ENCODE measurements around the gene HS6ST2. TPM values are rescaled to one million over a fixed set of nuclear protein-coding genes. Genes with fewer than 3 reads are reported as not detected.

HS6ST2 gene
- total RNA-seq, 1 experiment from 2014 or later: 24.6 TPM

DNA sequence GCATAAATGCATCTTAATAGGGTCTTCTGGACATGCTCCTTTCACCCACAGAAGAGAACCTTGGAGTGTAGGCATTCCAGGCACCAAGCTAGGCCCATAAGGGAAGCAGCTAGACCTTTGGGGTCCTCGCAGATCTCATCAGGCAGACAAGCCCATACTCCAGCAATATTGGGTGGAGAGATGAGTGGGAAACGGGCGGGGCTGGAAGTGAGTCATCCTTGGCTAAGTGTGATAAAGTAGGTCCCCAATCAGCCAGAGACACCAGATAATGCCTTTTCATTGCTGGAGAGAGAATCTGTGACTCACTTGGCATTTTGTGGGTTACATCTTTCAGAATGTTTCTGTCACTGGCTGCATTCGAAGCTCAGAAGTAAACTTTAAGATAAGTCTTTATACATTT is 336.3 kb downstream of the HS6ST2 start:
- Histone ChIP-seq H3K4me2 (ENCODE audit: low read length) (peak overlapping the region; percentile 37), H3K27ac (ENCODE audit: low read depth, low read length) (no peak overlapping the region), H3K9me2 (ENCODE audit: insufficient read depth) (no peaks in the 10 kb centered on the region), H3K9me3 (ENCODE audit: control insufficient read depth in 1 of 2, insufficient read depth in 1 of 2, low read depth in 1 of 2, low read length in 2 of 2) (no peaks in the 10 kb centered on the region), H3K27me3 (ENCODE audit: insufficient read depth, low read length) (no peaks in the 10 kb centered on the region), H3K4me1 (ENCODE audit: control insufficient read depth in 1 of 2, insufficient read depth in 2 of 2, low read length in 2 of 2) (peaks cover 5 to 10% of the 10 kb centered on the region in 2 experiments; a peak in 3 of 4 replicates), H3K79me2 (ENCODE audit: insufficient read depth, low read length) (no peaks in the 10 kb centered on the region), H4K20me1 (ENCODE audit: insufficient read depth) (no peaks in the 10 kb centered on the region), H3K36me3 (ENCODE audit: control insufficient read depth in 1 of 2, insufficient read depth in 2 of 2, low read length in 2 of 2) (no peaks in the 10 kb centered on the region), H3K9ac (ENCODE audit: low read length) (no peak overlapping the region), H2AFZ (ENCODE audit: low read depth, low read length, poor library complexity, severe bottlenecking) (no peak overlapping the region), H3K4me3 (replicated peaks in 1 of 2; ENCODE audit: low read depth in 1 of 2, low read length in 2 of 2) (no peak overlapping the region)
- ATAC-seq (peak; percentile 83), DNase-seq (ENCODE audit: low read depth, low spot score) (peak; percentile 8)
- no TSS peak for BruUV-seq (replicated peaks)
- RAD21 ChIA-PET (ENCODE audit: low non-redundant PET in 1 of 2, low total read pairs in 2 of 2, uncharacterized antibody in 2 of 2, unreplicated experiment in 2 of 2): no interaction called here
- POLR2A ChIA-PET: no interaction called here
- no peak for TF ChIP-seq ZFX (IDR thresholded peaks at IDR 0.05)
- TF ChIP-seq YY1 (IDR thresholded peaks at IDR 0.05; ENCODE audit: extremely low read depth, insufficient replicate concordance, low read depth, low read length): no peak
- TF ChIP-seq FOSL1 (IDR thresholded peaks at IDR 0.05; ENCODE audit: low read depth): peak; percentile 65
- peak; percentile 38; the same call in 1 of the 2 replicates for TF ChIP-seq SP1 (IDR thresholded peaks at IDR 0.05; ENCODE audit: low read depth)
- TF ChIP-seq JUND (IDR thresholded peaks at IDR 0.05): peak; percentile 62
- intact Hi-C loops (cut with micrococcal nuclease): no loop called here
- CTCF ChIA-PET: interaction anchor here (1.5 to 1.8 kb wide), 2 partner anchors 9 to 780 kb away, joined by 6 to 7 read pairs; no protein-coding TSS in a partner anchor

DNA sequence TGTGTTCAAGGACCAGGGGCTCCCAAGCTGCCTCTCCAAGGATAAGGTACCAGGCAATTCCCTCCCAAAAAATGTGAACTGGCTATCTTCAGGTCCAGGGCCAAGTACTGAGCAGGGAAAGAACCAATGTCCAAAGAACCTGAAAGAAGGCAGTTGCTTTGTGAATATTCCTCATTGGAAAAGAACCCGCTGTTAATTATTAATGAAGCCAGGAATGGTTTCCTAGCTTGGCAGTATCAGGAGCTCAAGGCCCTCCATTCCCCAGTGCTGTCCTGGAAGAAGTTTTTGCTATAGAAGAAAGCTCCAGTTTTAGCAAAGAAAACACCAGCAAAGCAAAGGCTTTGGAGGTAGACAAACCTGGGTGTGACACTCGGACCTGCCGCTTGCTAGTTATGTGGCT is 339.6 kb downstream of the HS6ST2 start:
- no peak overlapping the region for H3K27ac ChIP-seq (ENCODE audit: low read depth, low read length)
- H4K20me1 ChIP-seq (ENCODE audit: insufficient read depth): no peaks in the 10 kb centered on the region
- ATAC-seq: no peak
- peaks cover 5 to 10% of the 10 kb centered on the region in 2 experiments; a peak in 3 of 4 replicates for H3K4me1 ChIP-seq (ENCODE audit: control insufficient read depth in 1 of 2, insufficient read depth in 2 of 2, low read length in 2 of 2)
- H3K79me2 ChIP-seq (ENCODE audit: insufficient read depth, low read length): no peaks in the 10 kb centered on the region
- no peak overlapping the region for H3K9ac ChIP-seq (ENCODE audit: low read length)
- no peak overlapping the region for H3K4me2 ChIP-seq (ENCODE audit: low read length)
- H2AFZ ChIP-seq (ENCODE audit: low read depth, low read length, poor library complexity, severe bottlenecking): no peak overlapping the region
- H3K36me3 ChIP-seq (ENCODE audit: control insufficient read depth in 1 of 2, insufficient read depth in 2 of 2, low read length in 2 of 2): no peaks in the 10 kb centered on the region
- no peak for DNase-seq (ENCODE audit: low read depth, low spot score)
- no TSS peak for BruUV-seq (replicated peaks)
- RAD21 ChIA-PET (ENCODE audit: low non-redundant PET in 1 of 2, low total read pairs in 2 of 2, uncharacterized antibody in 2 of 2, unreplicated experiment in 2 of 2): no interaction called here
- no peak overlapping the region for H3K4me3 ChIP-seq (replicated peaks in 1 of 2; ENCODE audit: low read depth in 1 of 2, low read length in 2 of 2)
- no peaks in the 10 kb centered on the region for H3K27me3 ChIP-seq (ENCODE audit: insufficient read depth, low read length)
- CTCF ChIA-PET: no interaction called here
- no peaks in the 10 kb centered on the region for H3K9me3 ChIP-seq (ENCODE audit: control insufficient read depth in 1 of 2, insufficient read depth in 1 of 2, low read depth in 1 of 2, low read length in 2 of 2)
- TF ChIP-seq, protein P1, sequence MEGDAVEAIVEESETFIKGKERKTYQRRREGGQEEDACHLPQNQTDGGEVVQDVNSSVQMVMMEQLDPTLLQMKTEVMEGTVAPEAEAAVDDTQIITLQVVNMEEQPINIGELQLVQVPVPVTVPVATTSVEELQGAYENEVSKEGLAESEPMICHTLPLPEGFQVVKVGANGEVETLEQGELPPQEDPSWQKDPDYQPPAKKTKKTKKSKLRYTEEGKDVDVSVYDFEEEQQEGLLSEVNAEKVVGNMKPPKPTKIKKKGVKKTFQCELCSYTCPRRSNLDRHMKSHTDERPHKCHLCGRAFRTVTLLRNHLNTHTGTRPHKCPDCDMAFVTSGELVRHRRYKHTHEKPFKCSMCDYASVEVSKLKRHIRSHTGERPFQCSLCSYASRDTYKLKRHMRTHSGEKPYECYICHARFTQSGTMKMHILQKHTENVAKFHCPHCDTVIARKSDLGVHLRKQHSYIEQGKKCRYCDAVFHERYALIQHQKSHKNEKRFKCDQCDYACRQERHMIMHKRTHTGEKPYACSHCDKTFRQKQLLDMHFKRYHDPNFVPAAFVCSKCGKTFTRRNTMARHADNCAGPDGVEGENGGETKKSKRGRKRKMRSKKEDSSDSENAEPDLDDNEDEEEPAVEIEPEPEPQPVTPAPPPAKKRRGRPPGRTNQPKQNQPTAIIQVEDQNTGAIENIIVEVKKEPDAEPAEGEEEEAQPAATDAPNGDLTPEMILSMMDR (IDR thresholded peaks at IDR 0.05 in 2 of 3, conservative IDR thresholded peaks at IDR 0.05 in 1 of 3; ENCODE audit: borderline replicate concordance in 1 of 3, insufficient read depth in 1 of 3, low read depth in 2 of 3, low read length in 2 of 3): no peak
- TF ChIP-seq EZH2phosphoT487 (IDR thresholded peaks at IDR 0.05; ENCODE audit: borderline replicate concordance) (no peak), TCF7L2 (IDR thresholded peaks at IDR 0.05; ENCODE audit: borderline replicate concordance, extremely low read depth, insufficient read depth, insufficient read length) (no peak)
- intact Hi-C loops (cut with micrococcal nuclease): no loop called here
- POLR2A ChIA-PET: no interaction called here
- no peaks in the 10 kb centered on the region for H3K9me2 ChIP-seq (ENCODE audit: insufficient read depth)

Measured in HCT116 (cell line).